Smooth muscle cell (in vitro differentiated cells): ENCODE measurements around the gene PITX1. TPM values are rescaled to one million over a fixed set of nuclear protein-coding genes. Genes with fewer than 3 reads are reported as not detected.

Experiments used
- DNase-seq: peaks from one replicate; lab custom pipeline; 2025; ENCODE audit not compliant: unreplicated experiment; lab: John Stamatoyannopoulos, UW
- H2AFZ ChIP-seq: fragments of 200-600 bp; sonication (generic); 2 replicates; pipeline ENCODE4 v1.6.0; 2016; ENCODE audit warnings: antibody characterized with exemption, low read depth, mild to moderate bottlenecking
- H3F3A ChIP-seq: fragments of 200-600 bp; sonication (generic); 2 replicates; pipeline ENCODE4 v1.6.0; 2017; ENCODE audit warnings: antibody characterized with exemption, low read depth
- H3K27ac ChIP-seq: fragments of 200-600 bp; sonication (generic); 2 replicates; pipeline ENCODE4 v1.5.1; 2016; ENCODE audit warnings: low read depth, mild to moderate bottlenecking
- H3K27me3 ChIP-seq: fragments of 200-600 bp; sonication (generic); 2 replicates; pipeline ENCODE4 v1.6.1; 2016; ENCODE audit warnings: low read depth, mild to moderate bottlenecking
- H3K36me3 ChIP-seq: fragments of 200-600 bp; sonication (generic); 2 replicates; pipeline ENCODE4 v1.5.1; 2016; ENCODE audit warnings: low read depth
- H3K4me1 ChIP-seq: fragments of 200-600 bp; sonication (generic); 2 replicates; pipeline ENCODE4 v1.5.1; 2016; ENCODE audit warnings: low read depth
- H3K4me2 ChIP-seq: fragments of 200-600 bp; sonication (generic); 2 replicates; pipeline ENCODE4 v1.6.0; 2016; ENCODE audit warnings: mild to moderate bottlenecking
- H3K4me3 ChIP-seq: fragments of 200-600 bp; sonication (generic); 2 replicates; pipeline ENCODE4 v1.5.1; 2016; ENCODE audit warnings: mild to moderate bottlenecking
- H3K79me2 ChIP-seq: fragments of 200-600 bp; sonication (generic); 2 replicates; pipeline ENCODE4 v1.6.0; 2016; ENCODE audit warnings: low read depth, mild to moderate bottlenecking
- H3K9ac ChIP-seq: fragments of 200-600 bp; sonication (generic); 2 replicates; pipeline ENCODE4 v1.6.0; 2016; ENCODE audit warnings: low read depth
- H3K9me3 ChIP-seq: fragments of 200-600 bp; sonication (generic); replicated peaks from 2 replicates; pipeline ENCODE4 v1.5.1; 2016; ENCODE audit warnings: low read depth
- H4K20me1 ChIP-seq: fragments of 200-600 bp; sonication (generic); 2 replicates; pipeline ENCODE4 v1.6.0; 2016; ENCODE audit warnings: low read depth
- WGBS: methylation state at CpG from one replicate; pipeline ENCODE4 v1.1.7; 2016; ENCODE audit warnings: low lambda C conversion rate; 5-methylcytosine and 5-hydroxymethylcytosine counted together
- polyA plus RNA-seq: library from polyadenylated mRNA; unstranded; fragments of >200 nt; fragmentation: Nextera tagmentation; extraction: Ambion mirVana; gene quantifications from 2 replicates; pipeline ENCODE4 v1.2.1, GENCODE V29; 2016
- total RNA-seq: library from RNA; depleted of rRNA; stranded (reverse); fragments of >200 nt; gene quantifications from 2 replicates; pipeline ENCODE4 v1.2.3, GENCODE V29; 2014
- TF ChIP-seq, protein P1 (sequence below): fragments of 200-600 bp; sonication (generic); IDR thresholded peaks from 2 replicates; pipeline ENCODE4 v1.5.1; 2017; ENCODE audit warnings: borderline replicate concordance, mild to moderate bottlenecking, antibody characterized with exemption; ENCODE audit not compliant: insufficient read depth, poor library complexity, severe bottlenecking

The PITX1 gene
- total and polyA plus RNA-seq, 2 experiments from 2014 or later, result 161 to 473 TPM

DNA sequence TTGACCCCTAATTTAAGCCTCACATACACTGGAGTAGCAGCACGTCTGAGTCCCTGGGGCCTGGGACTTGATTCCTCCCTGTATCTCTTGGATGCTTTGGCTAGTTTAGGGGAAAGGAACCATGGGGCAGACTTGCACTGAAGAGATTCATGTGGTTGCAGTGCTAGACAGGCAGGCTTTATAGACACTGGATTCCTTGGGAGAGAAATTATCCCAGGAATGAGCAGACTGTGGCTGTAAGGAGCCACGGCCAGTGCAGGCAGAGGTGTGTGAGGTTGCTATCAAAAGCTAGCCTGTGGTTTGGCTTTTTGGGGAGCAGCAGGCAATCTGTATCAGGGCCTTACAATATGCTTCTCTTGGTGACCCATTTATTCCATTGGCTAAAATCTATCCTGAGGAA lies 20.5 kb upstream of the PITX1 start:
- Histone ChIP-seq H3K27ac (no peak overlapping the region), H3K4me3 (no peak overlapping the region)
- WGBS, result 40% methylated on average over 2 of the region's 2 CpGs

DNA sequence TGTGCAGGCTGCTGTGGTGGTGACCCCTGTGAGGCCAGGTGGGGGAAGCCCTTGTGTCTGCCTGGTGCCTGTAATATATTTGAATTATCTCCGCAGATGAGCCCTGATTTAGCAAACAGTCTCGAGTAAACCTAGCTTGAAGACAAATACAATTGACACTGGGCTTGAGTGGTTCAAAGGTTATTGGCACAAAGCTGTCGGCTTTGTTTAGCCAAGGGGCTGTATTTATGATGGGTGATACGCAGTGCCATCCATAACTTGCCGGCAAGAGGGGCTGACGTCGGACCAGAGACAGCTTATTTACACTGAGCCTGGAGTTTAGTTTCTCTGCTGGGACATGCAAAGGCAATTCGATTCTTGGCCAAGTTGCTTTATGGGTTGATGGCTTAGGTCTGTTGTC lies 20.0 kb upstream of the PITX1 start:
- no peak overlapping the region for H2AFZ ChIP-seq
- peaks cover 25% of the 10 kb centered on the region for H3K27me3 ChIP-seq
- no peaks in the 10 kb centered on the region for H4K20me1 ChIP-seq
- TF ChIP-seq, protein P1, sequence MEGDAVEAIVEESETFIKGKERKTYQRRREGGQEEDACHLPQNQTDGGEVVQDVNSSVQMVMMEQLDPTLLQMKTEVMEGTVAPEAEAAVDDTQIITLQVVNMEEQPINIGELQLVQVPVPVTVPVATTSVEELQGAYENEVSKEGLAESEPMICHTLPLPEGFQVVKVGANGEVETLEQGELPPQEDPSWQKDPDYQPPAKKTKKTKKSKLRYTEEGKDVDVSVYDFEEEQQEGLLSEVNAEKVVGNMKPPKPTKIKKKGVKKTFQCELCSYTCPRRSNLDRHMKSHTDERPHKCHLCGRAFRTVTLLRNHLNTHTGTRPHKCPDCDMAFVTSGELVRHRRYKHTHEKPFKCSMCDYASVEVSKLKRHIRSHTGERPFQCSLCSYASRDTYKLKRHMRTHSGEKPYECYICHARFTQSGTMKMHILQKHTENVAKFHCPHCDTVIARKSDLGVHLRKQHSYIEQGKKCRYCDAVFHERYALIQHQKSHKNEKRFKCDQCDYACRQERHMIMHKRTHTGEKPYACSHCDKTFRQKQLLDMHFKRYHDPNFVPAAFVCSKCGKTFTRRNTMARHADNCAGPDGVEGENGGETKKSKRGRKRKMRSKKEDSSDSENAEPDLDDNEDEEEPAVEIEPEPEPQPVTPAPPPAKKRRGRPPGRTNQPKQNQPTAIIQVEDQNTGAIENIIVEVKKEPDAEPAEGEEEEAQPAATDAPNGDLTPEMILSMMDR, result no peak
- H3K4me3 ChIP-seq, result no peak overlapping the region
- H3K9me3 ChIP-seq, result no peaks in the 10 kb centered on the region
- H3F3A ChIP-seq, result no peaks in the 10 kb centered on the region
- no peaks in the 10 kb centered on the region for H3K79me2 ChIP-seq
- WGBS, result 85% methylated on average over 8 of the region's 8 CpGs
- peaks cover 5% of the 10 kb centered on the region for H3K4me1 ChIP-seq
- H3K36me3 ChIP-seq, result no peaks in the 10 kb centered on the region
- H3K27ac ChIP-seq, result no peak overlapping the region
- no peak overlapping the region for H3K4me2 ChIP-seq
- H3K9ac ChIP-seq, result no peak overlapping the region
- no peak for DNase-seq

More for the DNA sequence above, 20.5 kb upstream of the PITX1 start:
- H3K27me3 ChIP-seq, result peaks cover 20% of the 10 kb centered on the region
- H3K36me3 ChIP-seq, result no peaks in the 10 kb centered on the region
- no peaks in the 10 kb centered on the region for H3K79me2 ChIP-seq
- H3K4me1 ChIP-seq, result peaks cover 5% of the 10 kb centered on the region
- no peaks in the 10 kb centered on the region for H3K9me3 ChIP-seq
- no peak overlapping the region for H3K9ac ChIP-seq
- TF ChIP-seq, protein P1, result no peak
- DNase-seq, result no peak
- H3F3A ChIP-seq, result no peaks in the 10 kb centered on the region
- H3K4me2 ChIP-seq, result no peak overlapping the region
- H2AFZ ChIP-seq, result no peak overlapping the region
- no peaks in the 10 kb centered on the region for H4K20me1 ChIP-seq

DNA sequence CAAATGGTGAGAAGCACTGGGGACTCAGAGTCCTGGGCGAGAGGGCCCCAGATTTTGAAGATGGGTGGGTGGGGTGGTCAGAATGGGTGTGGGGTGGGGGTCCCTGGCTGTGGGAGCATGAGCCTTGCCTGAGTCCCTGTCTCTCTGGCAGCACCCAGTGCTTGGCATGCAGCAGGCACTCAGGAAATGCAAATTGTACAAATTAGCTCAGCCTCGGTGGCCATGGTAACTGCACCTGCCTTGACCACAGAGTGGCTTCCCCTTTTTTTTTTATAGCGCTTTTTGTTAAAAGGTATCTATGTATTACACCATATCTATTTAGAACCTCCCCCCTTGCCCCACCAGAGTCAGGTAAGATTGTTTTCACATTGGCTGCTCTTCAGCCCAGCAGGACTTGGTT lies 19.2 kb upstream of the PITX1 start:
- Histone ChIP-seq H3K27ac (no peak overlapping the region), H3K79me2 (no peaks in the 10 kb centered on the region), H3F3A (no peaks in the 10 kb centered on the region), H3K36me3 (no peaks in the 10 kb centered on the region), H3K4me1 (peaks cover 5% of the 10 kb centered on the region), H3K9ac (no peak overlapping the region), H2AFZ (no peak overlapping the region), H3K4me2 (no peak overlapping the region), H3K27me3 (peaks cover 25% of the 10 kb centered on the region), H4K20me1 (no peaks in the 10 kb centered on the region), H3K9me3 (no peaks in the 10 kb centered on the region), H3K4me3 (no peak overlapping the region)
- TF ChIP-seq, protein P1, result no peak
- no peak for DNase-seq
- WGBS, result 92% methylated on average over 3 of the region's 3 CpGs

DNA sequence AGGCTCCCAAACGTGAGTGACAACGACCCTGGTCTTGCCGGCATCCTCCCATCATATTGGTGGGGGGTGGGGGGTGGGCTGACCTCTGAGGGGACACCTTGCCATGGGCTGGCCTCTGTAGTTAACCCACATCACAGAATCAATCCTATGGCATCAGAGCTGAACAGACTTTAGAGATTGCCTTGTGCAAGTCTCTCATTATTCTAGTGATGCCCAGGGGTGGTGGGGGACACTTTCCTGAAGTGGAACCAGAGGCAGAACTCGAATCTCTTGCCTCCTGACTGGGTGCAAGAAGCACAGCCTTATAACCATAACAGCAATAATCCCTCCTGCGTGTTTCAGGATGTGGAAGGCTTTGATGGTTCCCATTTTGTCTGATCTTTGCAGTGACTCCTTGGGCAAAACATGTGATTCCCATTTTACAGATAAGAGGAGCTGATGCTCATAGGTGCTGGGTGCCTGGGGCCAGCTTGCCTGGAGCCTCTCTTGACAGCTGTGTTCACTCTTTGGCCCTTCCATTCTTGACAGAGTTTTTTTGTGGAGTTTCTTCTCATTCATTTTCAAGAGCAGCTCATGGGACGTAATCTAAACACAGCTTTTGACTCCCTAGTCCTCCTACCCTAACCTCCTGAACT lies 18.6 kb upstream of the PITX1 start:
- peaks cover 25% of the 10 kb centered on the region for H3K27me3 ChIP-seq
- no peaks in the 10 kb centered on the region for H4K20me1 ChIP-seq
- H3K79me2 ChIP-seq, result no peaks in the 10 kb centered on the region
- peaks cover 5% of the 10 kb centered on the region for H3K4me1 ChIP-seq
- no peak overlapping the region for H3K9ac ChIP-seq
- TF ChIP-seq, protein P1, result no peak
- H3F3A ChIP-seq, result no peaks in the 10 kb centered on the region
- H2AFZ ChIP-seq, result no peak overlapping the region
- DNase-seq, result no peak
- H3K36me3 ChIP-seq, result no peaks in the 10 kb centered on the region
- no peak overlapping the region for H3K27ac ChIP-seq
- no peak overlapping the region for H3K4me3 ChIP-seq
- no peaks in the 10 kb centered on the region for H3K9me3 ChIP-seq
- H3K4me2 ChIP-seq, result no peak overlapping the region
- 64% methylated on average over 6 of the region's 6 CpGs for WGBS
